Panc1 (cell line): ENCODE measurements around the gene NFATC1. TPM values are rescaled to one million over a fixed set of nuclear protein-coding genes. Genes with fewer than 3 reads are reported as not detected.

Experiments
- ATAC-seq: fragments of 200-7000 bp; cut with Tn5 transposase; 2 replicates; pipeline ENCODE4 v1.9.1; 2020; ENCODE audit warnings: mild to moderate bottlenecking, moderate library complexity
- BruUV-seq: library from RNA; stranded (reverse); fragments of 400-500 nt; replicated peaks from 2 replicates; lab custom pipeline; 2021; lab: Mats Ljungman, UMichigan
- CTCF ChIA-PET: fragments of 300-600 bp; sonication (Branson Sonifier 250); formaldehyde crosslinking; loops from one replicate; lab custom pipeline; 2022; ENCODE audit warnings: antibody characterized with exemption; lab: Charles Lee
- POLR2A ChIA-PET: fragments of 300-600 bp; sonication (Branson Sonifier 250); formaldehyde crosslinking; loops from one replicate; lab custom pipeline; 2022; ENCODE audit warnings: antibody characterized with exemption; lab: Charles Lee
- DNase-seq: peaks from one replicate; pipeline ENCODE4 v3.0.0-alpha.2; 2010; ENCODE audit warnings: low read depth, low spot score
- H3K27ac ChIP-seq: 2 replicates; pipeline ENCODE4 v1.5.1; 2011; ENCODE audit warnings: mild to moderate bottlenecking, low read length, inconsistent platforms
- H3K27me3 ChIP-seq: fragments of 200-500 bp; sonication (Bioruptor generic); 2 replicates; pipeline ENCODE4 v1.6.0; 2014; ENCODE audit warnings: low read length, inconsistent platforms; ENCODE audit not compliant: control insufficient read depth, insufficient read depth
- H3K36me3 ChIP-seq: fragments of 200-500 bp; sonication (Bioruptor generic); 2 replicates; pipeline ENCODE4 v1.5.1; 2014; ENCODE audit warnings: inconsistent platforms, mild to moderate bottlenecking, low read length, moderate library complexity; ENCODE audit not compliant: control insufficient read depth, insufficient read depth
- H3K4me1 ChIP-seq: 2 replicates; pipeline ENCODE4 v1.5.1; 2011; ENCODE audit warnings: inconsistent platforms, mild to moderate bottlenecking, low read length, moderate library complexity; ENCODE audit not compliant: control insufficient read depth, insufficient read depth
- H3K4me3 ChIP-seq, 2 experiments: 2 replicates each; pipeline ENCODE4 v1.5.1; 2011 to 2012; ENCODE audit warnings: low read depth in 2 of 2, low read length in 2 of 2, mild to moderate bottlenecking in 2 of 2, inconsistent platforms in 1 of 2, moderate library complexity in 1 of 2
- H3K9me3 ChIP-seq: fragments of 200-500 bp; sonication (Bioruptor generic); 2 replicates; pipeline ENCODE4 v1.5.1; 2014; ENCODE audit warnings: low read depth, mild to moderate bottlenecking, inconsistent platforms, low read length, moderate library complexity; ENCODE audit not compliant: control insufficient read depth, insufficient read depth
- CTCF ChIP-seq: fragments of 450-650 bp; IDR thresholded peaks from 2 replicates; pipeline ENCODE4 v1.5.1; 2017; ENCODE audit warnings: mild to moderate bottlenecking
- POLR2AphosphoS5 ChIP-seq: IDR thresholded peaks from 2 replicates; pipeline ENCODE4 v1.6.1; 2012; ENCODE audit warnings: mild to moderate bottlenecking, low read depth, low read length, moderate library complexity
- REST ChIP-seq, 2 experiments: IDR thresholded peaks; 2 replicates each; pipeline ENCODE4 v1.6.1; 2011 to 2012; ENCODE audit warnings: low read depth in 2 of 2, control low read depth in 1 of 2, low read length in 1 of 2, mild to moderate bottlenecking in 1 of 2, moderate library complexity in 1 of 2; ENCODE audit not compliant: insufficient read depth in 1 of 2
- SIN3A ChIP-seq: IDR thresholded peaks from 2 replicates; pipeline ENCODE4 v1.6.1; 2012; ENCODE audit warnings: low read depth, mild to moderate bottlenecking, low read length, moderate library complexity, borderline replicate concordance; ENCODE audit not compliant: insufficient read depth
- TCF7L2 ChIP-seq: IDR thresholded peaks from 2 replicates; pipeline ENCODE4 v1.6.1; 2011; ENCODE audit warnings: mild to moderate bottlenecking, low read depth, low read length, inconsistent platforms
- in situ Hi-C: cut with HindIII; loops from 2 replicates; pipeline ENCODE4 v1.10.0; 2016; ENCODE audit warnings: low sequenced_read_pairs, low pct_unique_long_range_greater_than_20kb
- intact Hi-C: fragments of 100-400 bp; cut with micrococcal nuclease; formaldehyde crosslinking; loops from one replicate; pipeline ENCODE4 v1.10.0; 2022; ENCODE audit not compliant: unreplicated experiment
- total RNA-seq: library from RNA; stranded (reverse); gene quantifications from one replicate; pipeline ENCODE4 v1.2.1, GENCODE V29; 2021; ENCODE audit not compliant: unreplicated experiment

The NFATC1 gene
- total RNA-seq, 1 experiment from 2014 or later, result 30.8 TPM

- intact Hi-C loops, result no loop called here
- ChIA-PET CTCF (no interaction called here), POLR2A (no interaction called here)
- no peak overlapping the region for H3K4me3 ChIP-seq
- TF ChIP-seq TCF7L2 (no peak), CTCF (no peak), POLR2AphosphoS5 (no peak), REST (IDR thresholded peaks at IDR 0.05; ENCODE audit: insufficient read depth in 1 of 2, low read depth in 2 of 2, low read length in 1 of 2) (no peak), SIN3A (no peak)
- no peaks in the 10 kb centered on the region for H3K4me1 ChIP-seq
- in situ Hi-C loops, result no loop called here
- no peaks in the 10 kb centered on the region for H3K27me3 ChIP-seq
- peaks cover 22% of the 10 kb centered on the region; the same call in 1 of the 2 replicates for H3K9me3 ChIP-seq
- no peak for ATAC-seq
- H3K36me3 ChIP-seq, result no peaks in the 10 kb centered on the region
- no TSS peak for BruUV-seq
- DNase-seq, result no peak
- no peak overlapping the region for H3K27ac ChIP-seq
Measured at GRCh38 chr18:79496978-79497637, 101.4 kb downstream of the NFATC1 start.

GRCh38 chr18:79497638-79498081 is 101.9 kb downstream of the NFATC1 start:
- DNase-seq, result no peak
- intact Hi-C loops (no loop called here), in situ Hi-C loops (no loop called here)
- ChIA-PET CTCF (no interaction called here), POLR2A (no interaction called here)
- Histone ChIP-seq H3K4me1 (no peaks in the 10 kb centered on the region), H3K36me3 (no peaks in the 10 kb centered on the region), H3K9me3 (peaks cover 22% of the 10 kb centered on the region; the same call in 1 of the 2 replicates), H3K27me3 (no peaks in the 10 kb centered on the region), H3K4me3 (no peak overlapping the region), H3K27ac (no peak overlapping the region)
- no peak for ATAC-seq
- no peak for TF ChIP-seq POLR2AphosphoS5
- no peak for TF ChIP-seq CTCF
- TF ChIP-seq TCF7L2, result no peak
- TF ChIP-seq REST (IDR thresholded peaks at IDR 0.05; ENCODE audit: insufficient read depth in 1 of 2, low read depth in 2 of 2, low read length in 1 of 2), result no peak
- no peak for TF ChIP-seq SIN3A
- no TSS peak for BruUV-seq
